ENCODE results near the gene MYBPC2. TPM values are rescaled to one million over a fixed set of nuclear protein-coding genes. Genes with fewer than 3 reads are reported as not detected.
A peak's percentile ranks its signal among the peaks of the same experiment; 100 is the strongest.

The MYBPC2 gene
- total and polyA plus RNA-seq, 9 of the 15 experiments (the other 6 are each of a cell fraction or from before 2014, with no cell fraction given): 0.01 to 0.14 (median 0.04) TPM; not detected in 6

- in situ Hi-C loops (cut with MboI): no loop called here
- WGBS (ENCODE audit: insufficient coverage, low coverage, missing lambda C conversion rate): 97% methylated on average over 13 of the region's 17 CpGs
- ATAC-seq (no peak), DNase-seq (ENCODE audit: extremely low read depth in 1 of 4, low spot score in 3 of 4) (no peak), FAIRE-seq (no peak)
- H3K9me1 ChIP-seq (ENCODE audit: control insufficient read depth, insufficient read depth, low read length): no peaks in the 10 kb centered on the region
- H3K4me2 ChIP-seq (ENCODE audit: insufficient read depth, low read length): no peak overlapping the region
- H3K36me3 ChIP-seq (ENCODE audit: control insufficient read depth, insufficient read depth, low read length): peaks cover 82% of the 10 kb centered on the region; the same call in 2 of the 3 replicates
- intact Hi-C loops (cut with micrococcal nuclease): no loop called here
- ChIA-PET CTCF (ENCODE audit: low intra/inter-chr PET ratio) (no interaction called here), POLR2A (interaction anchor here (0.6 to 1.1 kb wide), 3 partner anchors 23 to 52 kb away, joined by 3 to 4 read pairs (median 4); no protein-coding TSS in a partner anchor)
- H3K9ac ChIP-seq (ENCODE audit: insufficient read depth in 1 of 2, low read depth in 2 of 2, low read length in 2 of 2): no peak overlapping the region; a peak in 1 of 4 replicates
- H3K79me2 ChIP-seq (ENCODE audit: control insufficient read depth, insufficient read depth, low read length): no peaks in the 10 kb centered on the region
- no TSS peak for BruUV-seq (replicated peaks)
- peaks cover under 1 to 24% of the 10 kb centered on the region in 2 experiments; a peak in 4 of 5 replicates for H3K4me1 ChIP-seq (replicated peaks in 1 of 2; ENCODE audit: control insufficient read depth in 2 of 2, insufficient read depth in 2 of 2, low read length in 2 of 2)
- H3K9me3 ChIP-seq (replicated peaks; ENCODE audit: control insufficient read depth, insufficient read depth, low read depth, low read length): no peaks in the 10 kb centered on the region
- no peaks in the 10 kb centered on the region for H4K20me1 ChIP-seq (replicated peaks; ENCODE audit: control insufficient read depth, insufficient read depth, low read length)
- TF ChIP-seq POLR2G (IDR thresholded peaks at IDR 0.05; ENCODE audit: low read depth, low read length) (peak; percentile 13; the same call in 1 of the 2 replicates), ZNF174 (CRISPR knock-in tag; IDR thresholded peaks at IDR 0.05) (no peak), ZNF780A (CRISPR knock-in tag; IDR thresholded peaks at IDR 0.05) (no peak)
- H2AFZ ChIP-seq (ENCODE audit: low read depth, low read length): no peak overlapping the region
- H3K27ac ChIP-seq (ENCODE audit: extremely low read depth, low read depth, low read length): no peak overlapping the region
- no peaks in the 10 kb centered on the region for H3K27me3 ChIP-seq (ENCODE audit: control insufficient read depth in 2 of 2, insufficient read depth in 2 of 2, low read length in 2 of 2)
- no peak overlapping the region for H3K4me3 ChIP-seq
Observed at GRCh38 chr19:50409347-50409746, 23.3 kb upstream of the MYBPC2 start.

- intact Hi-C loops (cut with micrococcal nuclease): no loop called here
- Histone ChIP-seq H3K9me3 (replicated peaks; ENCODE audit: control insufficient read depth, insufficient read depth, low read depth, low read length) (no peaks in the 10 kb centered on the region), H4K20me1 (replicated peaks; ENCODE audit: control insufficient read depth, insufficient read depth, low read length) (no peaks in the 10 kb centered on the region), H2AFZ (ENCODE audit: low read depth, low read length) (no peak overlapping the region), H3K9me1 (ENCODE audit: control insufficient read depth, insufficient read depth, low read length) (no peaks in the 10 kb centered on the region), H3K4me2 (ENCODE audit: insufficient read depth, low read length) (no peak overlapping the region), H3K36me3 (ENCODE audit: control insufficient read depth, insufficient read depth, low read length) (peaks cover 83% of the 10 kb centered on the region; the same call in 2 of the 3 replicates), H3K79me2 (ENCODE audit: control insufficient read depth, insufficient read depth, low read length) (no peaks in the 10 kb centered on the region), H3K4me3 (no peak overlapping the region), H3K27ac (ENCODE audit: extremely low read depth, low read depth, low read length) (no peak overlapping the region), H3K4me1 (replicated peaks in 1 of 2; ENCODE audit: control insufficient read depth in 2 of 2, insufficient read depth in 2 of 2, low read length in 2 of 2) (peaks cover 7 to 32% of the 10 kb centered on the region in 2 experiments), H3K27me3 (ENCODE audit: control insufficient read depth in 2 of 2, insufficient read depth in 2 of 2, low read length in 2 of 2) (no peaks in the 10 kb centered on the region), H3K9ac (ENCODE audit: insufficient read depth in 1 of 2, low read depth in 2 of 2, low read length in 2 of 2) (no peak overlapping the region)
- ChIA-PET POLR2A (interaction anchor here (0.6 to 1.1 kb wide), 3 partner anchors 36 to 1296 kb away, joined by 4 read pairs; partner anchors contain the start of gene LIN7B), CTCF (ENCODE audit: low intra/inter-chr PET ratio) (no interaction called here)
- ATAC-seq: no peak
- TF ChIP-seq SETDB1 (IDR thresholded peaks at IDR 0.05; ENCODE audit: low read length) (no peak), KDM2B (CRISPR knock-in tag; IDR thresholded peaks at IDR 0.05) (no peak), BCOR (IDR thresholded peaks at IDR 0.05) (0 out of 2 replicates have a peak, but pooled peaks have one; percentile 14), RNF2 (IDR thresholded peaks at IDR 0.05) (no peak), KAT2B (IDR thresholded peaks at IDR 0.05; ENCODE audit: low read depth, low read length) (no peak), FOXA3 (CRISPR knock-in tag; conservative IDR thresholded peaks at IDR 0.05 in 1 of 2, IDR thresholded peaks at IDR 0.05 in 1 of 2) (no peak), SRSF3 (IDR thresholded peaks at IDR 0.05; ENCODE audit: insufficient read depth, low read length) (no peak)
- FAIRE-seq: no peak
- in situ Hi-C loops (cut with MboI): no loop called here
- WGBS (ENCODE audit: insufficient coverage, low coverage, missing lambda C conversion rate): 95% methylated on average over 10 of the region's 10 CpGs
- BruUV-seq (replicated peaks): no TSS peak
- no peak for DNase-seq (ENCODE audit: extremely low read depth in 1 of 4, low spot score in 3 of 4)
Observed at GRCh38 chr19:50410109-50410508, 22.6 kb upstream of the MYBPC2 start.

All from K562 (cell line).